GM18909 (cell line): ENCODE results near the gene PRDX3.
"Not testable (repeated sequence)": the region's sequence is repeated elsewhere in the genome, so short reads cannot be mapped to it uniquely, and the experiment has no call there.

Source experiments
- ATAC-seq: cut with Tn5 transposase; IDR thresholded peaks from one replicate; pipeline ENCODE4 v1.9.1; 2021; ENCODE audit warnings: mild to moderate bottlenecking; ENCODE audit not compliant: unreplicated experiment, poor library complexity

PRDX3 gene

GRCh38 chr10:119166118-119166500 lies 12.5 kb downstream of the PRDX3 start:
- ATAC-seq = no peak

GRCh38 chr10:119165171-119166117 lies 13.2 kb downstream of the PRDX3 start, which contains the start of gene SFXN4:
Gene SFXN4 (minus strand): TSS chr10:119165714. CDS start chr10:119165647, 67 bp downstream.
- peak; percentile 90 for ATAC-seq

GRCh38 chr10:119162452-119163092 lies 16.0 kb downstream of the PRDX3 start:
- ATAC-seq = no peak

DNA sequence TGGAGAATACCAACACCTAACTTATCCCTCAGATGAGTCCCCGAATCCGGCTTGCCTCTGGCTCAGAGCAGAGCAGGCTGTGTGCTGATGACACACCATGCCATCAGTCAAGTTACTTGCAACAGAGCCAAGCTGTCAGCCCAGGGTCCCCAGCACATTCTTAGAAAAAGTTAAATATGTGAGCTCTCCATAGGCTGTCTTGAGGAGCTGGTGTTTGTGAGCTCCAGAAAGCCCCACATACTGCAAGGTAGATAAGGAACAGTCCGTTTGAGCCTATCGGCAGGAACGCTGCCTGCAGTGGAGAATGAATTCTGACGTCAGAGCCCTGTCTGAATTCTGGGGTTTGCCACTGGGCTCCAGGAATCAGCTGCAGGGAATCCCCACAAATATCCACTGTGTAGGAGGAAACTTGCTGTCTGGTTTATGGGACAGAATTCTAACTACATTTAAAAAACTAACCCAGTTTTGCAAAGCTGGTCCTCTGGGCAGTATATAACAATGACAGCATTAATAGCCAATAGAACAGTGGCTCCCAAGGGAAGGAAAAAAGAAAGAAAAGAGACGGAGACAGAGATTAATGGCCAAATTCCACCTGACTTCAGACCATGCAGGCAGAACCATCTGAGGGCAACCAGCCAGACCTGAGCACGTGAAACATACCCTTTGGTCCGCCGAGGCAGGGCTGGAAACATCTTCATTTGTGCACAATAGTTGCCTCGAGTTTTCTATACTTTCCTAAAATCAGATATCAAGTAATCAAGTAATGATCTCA lies 16.7 kb downstream of the PRDX3 start:
- no peak for ATAC-seq

DNA sequence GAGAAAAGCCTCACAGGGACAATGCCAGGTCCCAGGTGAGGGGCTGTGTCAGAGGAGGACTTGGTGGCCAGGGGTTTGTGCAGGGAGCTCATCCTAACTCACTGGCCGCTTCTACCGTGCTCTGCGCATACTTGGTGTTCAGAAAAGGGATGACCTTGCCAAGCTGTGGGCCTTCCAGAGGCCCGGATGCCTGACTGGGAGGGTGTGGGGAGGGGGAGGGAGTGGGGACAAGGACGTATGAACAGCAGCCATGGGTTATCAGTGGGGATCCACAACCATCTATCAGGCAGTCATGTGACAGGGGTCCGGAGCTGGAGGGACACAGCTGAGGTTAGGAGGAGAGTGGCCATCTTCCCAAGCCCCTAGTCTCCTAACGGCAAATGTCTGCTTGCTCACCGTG lies 19.3 kb downstream of the PRDX3 start:
- ATAC-seq = no peak

GRCh38 chr10:119153661-119154060 lies 25.0 kb downstream of the PRDX3 start:
- no peak for ATAC-seq

DNA sequence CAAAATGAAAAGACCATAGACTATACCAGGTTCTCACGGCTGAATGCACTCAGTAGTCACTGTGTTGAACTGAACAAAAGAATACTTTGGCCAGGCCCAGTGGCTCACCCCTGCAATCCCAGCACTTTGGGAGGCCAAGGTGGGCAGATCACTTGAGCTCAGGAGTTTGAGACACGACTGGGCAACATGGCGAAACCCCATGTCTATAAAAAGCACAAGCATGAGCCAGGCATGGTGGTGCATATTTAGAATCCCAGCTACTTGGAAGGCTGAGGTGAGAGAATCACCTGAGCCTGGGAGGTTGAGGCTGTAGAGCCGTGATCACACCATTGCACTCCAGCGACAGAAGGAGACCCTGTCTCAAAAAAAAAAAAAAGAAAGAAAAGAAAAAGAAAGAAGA lies 25.6 kb downstream of the PRDX3 start:
- no peak for ATAC-seq

DNA sequence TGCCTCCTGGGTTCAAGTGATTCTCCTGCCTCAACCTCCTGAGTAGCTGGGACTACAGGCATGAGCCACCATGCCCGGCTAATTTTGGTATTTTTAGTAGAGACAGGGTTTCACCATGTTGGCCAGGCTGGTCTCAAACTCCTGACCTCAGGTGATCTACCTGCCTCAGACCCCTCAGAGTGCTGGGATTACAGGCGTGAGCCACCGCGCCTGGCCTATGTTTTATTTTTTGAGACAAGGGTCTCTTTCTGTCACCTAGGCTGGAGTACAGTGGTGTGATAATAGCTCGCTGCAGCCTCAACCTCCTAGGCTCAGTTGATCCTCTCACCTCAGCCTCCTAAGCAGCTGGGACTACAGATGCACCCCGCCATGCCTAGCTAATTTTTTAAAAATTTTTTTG lies 27.0 kb downstream of the PRDX3 start:
- ATAC-seq = not testable (repeated sequence)

DNA sequence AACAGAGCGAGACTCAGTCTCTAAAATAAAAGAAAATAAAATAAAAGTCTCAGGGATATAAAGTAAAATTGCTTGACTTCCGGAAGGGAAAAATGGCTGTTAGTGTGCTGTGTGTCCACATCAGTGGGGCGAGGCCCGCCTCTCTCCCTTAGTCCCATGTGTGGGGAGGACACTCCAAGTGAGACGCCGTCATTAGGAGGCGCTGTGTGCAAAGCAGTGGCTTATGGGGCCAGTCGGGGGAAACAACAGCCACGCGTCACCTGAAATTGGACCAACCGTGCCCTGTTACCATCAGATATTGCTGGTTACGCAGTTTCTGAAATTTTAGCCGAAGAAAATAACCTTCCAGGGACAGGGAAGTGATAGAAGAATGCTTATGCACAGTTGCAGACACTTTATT lies 28.9 kb downstream of the PRDX3 start:
- no peak for ATAC-seq

DNA sequence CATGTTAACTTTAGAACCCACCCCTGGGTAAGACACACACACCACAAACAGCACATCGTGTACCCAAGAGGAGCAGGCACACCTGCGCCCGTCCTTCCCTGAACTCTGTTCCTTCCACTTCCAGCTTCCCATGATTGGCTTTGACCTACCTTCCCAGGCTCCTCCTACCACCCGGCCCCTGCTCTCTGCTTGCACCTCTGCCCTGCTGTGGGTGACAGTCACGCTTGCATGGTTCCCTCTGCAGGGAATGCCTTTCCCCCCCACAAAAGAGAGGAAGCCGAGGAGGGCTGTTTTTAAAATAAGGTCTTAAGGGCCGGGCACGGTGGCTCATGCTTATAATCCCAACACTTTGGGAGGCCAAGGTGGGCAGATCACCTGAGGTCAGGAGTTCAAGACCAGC lies 29.5 kb downstream of the PRDX3 start:
- no peak for ATAC-seq

DNA sequence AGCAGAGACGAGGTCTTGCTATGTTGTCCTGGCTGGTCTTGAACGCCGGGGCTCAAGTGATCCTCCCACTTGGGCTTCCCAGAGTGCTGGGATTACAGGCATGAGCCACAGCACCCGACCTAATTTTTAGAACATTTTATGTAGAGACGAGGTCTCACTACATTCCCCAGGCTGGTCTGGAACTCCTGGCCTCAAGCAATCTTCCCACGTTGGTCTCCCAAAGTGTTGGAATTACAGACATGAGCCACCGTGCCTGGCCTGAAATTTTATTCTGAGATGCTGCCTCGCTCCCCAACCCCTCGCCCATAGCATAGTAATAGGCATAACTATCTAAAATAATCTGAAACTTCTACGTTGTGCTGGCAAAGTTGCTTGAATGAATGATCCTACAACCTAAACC lies 35.0 kb downstream of the PRDX3 start:
- ATAC-seq = no peak

- ATAC-seq = no peak
Observed at GRCh38 chr10:119140603-119141245, 37.9 kb downstream of the PRDX3 start.

DNA sequence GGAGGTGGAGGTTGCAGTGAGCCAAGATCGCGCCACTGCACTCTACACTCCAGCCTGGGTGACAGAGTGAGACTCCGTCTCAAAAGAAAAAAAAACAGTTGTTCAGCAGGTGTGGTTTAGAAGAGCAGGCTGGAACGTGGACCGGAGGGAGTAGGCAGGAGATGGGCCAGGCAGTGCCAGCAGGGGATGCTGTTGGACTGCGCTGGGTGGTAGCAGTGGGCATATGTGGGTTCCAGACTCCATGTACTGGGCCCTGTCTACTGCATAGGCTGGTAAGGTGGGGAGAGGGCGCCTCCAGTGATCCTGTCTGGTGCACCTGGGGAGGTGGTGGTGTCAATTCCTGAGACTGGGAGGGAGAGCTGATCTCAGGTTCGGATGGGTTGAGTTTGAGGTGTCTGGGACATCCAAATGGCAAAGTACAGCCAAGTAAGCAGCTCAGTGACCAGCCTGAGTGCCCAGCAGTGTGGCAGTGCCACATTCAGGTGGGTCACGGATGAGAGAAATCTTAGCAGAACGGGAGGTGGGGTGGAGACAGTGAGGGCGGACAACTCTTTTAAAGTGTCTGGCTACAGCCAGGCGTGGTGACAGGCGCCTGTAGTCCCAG lies 39.0 kb downstream of the PRDX3 start:
- no peak for ATAC-seq

DNA sequence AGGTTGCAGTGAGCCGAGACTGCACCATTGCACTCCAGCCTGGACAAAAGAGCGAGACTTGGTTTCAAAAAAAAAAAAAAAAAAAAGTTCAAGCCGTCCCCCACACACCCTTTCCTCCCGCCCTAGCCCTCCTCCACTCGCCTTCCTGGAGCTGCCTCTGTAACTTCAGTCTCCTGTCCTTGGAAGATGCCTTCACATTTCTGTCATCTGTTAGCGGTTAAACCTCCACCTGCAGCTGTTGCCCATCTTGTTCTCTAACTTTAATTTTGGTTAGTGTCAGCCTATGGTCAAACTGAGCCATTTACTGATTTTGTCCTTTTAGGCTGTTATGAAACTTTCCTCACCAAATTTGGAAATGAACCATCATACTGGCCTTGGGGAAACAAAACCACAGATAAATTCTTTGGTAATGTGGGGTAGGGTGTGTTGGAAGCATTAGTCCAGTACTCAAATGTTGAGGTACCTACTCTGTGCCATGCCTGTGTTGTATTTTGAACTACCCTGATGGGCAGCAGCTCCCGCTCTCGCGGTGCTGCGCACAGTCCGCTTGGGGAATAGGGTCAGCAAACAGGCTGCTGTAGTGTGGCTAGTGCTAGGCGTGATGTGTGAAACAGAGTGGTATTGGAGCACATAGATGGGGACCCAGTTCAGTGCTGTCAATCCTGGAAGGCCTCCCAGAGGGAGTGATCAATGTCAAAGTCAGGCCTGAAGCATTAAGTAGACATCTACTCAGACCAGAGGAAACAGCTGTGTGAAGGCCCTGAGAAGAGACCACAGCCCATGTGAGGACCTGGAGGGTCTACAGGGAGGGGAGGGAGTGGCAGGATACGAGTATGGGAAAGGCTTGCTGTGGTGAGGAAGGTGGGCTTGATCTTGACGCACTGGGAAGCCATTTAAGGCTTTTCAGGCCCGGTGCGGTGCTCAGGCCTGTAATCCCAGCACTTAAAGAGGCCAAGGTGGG lies 40.0 kb downstream of the PRDX3 start:
- ATAC-seq = no peak

GRCh38 chr10:119137878-119138277 lies 40.7 kb downstream of the PRDX3 start:
- not testable (repeated sequence) for ATAC-seq

DNA sequence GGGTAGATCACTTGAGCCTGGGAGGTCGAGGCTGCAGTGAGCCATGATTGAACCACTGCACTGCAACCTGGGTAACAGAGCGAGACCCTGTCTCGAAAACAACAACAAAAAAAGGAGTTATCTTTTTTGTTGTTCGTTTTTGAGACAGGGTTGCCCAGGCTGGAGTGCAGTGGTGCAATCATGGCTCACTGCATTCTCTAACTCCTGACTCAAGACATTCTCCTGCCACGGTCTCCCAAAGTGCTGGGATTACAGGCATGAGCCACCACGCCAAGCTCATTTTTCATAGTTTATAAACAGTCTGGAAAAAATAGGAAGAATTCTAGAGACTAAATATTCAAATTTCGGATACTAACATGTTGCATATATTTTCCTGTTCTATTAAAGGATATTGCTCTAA lies 42.5 kb downstream of the PRDX3 start:
- no peak for ATAC-seq

DNA sequence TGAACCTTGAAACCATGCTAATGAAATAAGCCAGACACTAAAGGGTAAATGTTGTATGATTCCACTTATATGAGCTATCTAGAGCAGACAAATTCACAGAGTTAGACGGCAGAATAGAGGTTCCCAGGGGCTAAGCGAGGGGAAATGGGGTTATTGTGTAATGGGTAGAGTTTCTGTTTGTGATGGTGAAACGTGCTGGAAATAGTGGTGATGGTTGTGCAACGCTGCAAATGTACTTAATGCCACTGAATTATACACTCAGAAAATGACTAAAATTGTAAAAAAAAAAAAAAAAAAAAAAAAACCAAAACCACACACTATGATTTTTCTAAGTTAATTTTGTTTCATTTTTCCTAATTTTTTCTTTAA lies 43.1 kb downstream of the PRDX3 start:
- no peak for ATAC-seq

- no peak for ATAC-seq
Observed at GRCh38 chr10:119133949-119134348, 44.7 kb downstream of the PRDX3 start.
